ENCODE data around the gene SVOP. TPM values are rescaled to one million over a fixed set of nuclear protein-coding genes. Genes with fewer than 3 reads are reported as not detected.
A peak's percentile ranks its signal among the peaks of the same experiment; 100 is the strongest.

Gene SVOP
- total and polyA plus RNA-seq, 5 experiments from 2014 or later, result not detected

DNA sequence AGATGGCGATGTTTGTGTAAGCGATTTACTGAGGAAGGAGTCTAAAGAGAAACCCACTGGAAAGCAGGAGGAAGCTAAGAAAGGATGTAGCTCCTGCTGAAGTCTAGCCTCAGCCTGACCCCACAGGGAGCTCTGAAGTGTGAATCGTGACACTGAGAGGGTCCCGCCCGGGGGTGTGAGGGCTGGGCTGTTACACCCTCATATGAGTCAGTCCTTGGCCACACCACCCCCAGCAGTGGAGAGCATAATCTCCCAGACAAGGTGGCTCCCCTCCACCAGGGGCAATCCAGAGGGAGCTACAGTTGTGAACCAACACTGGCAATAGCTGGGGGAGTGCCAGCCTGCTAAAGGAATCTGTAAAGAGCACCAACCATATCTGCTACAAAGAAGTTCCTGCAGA lies 31.5 kb downstream of the SVOP start:
- DNase-seq (no peak), ATAC-seq (no peak)
- POLR2A ChIA-PET, result no interaction called here
- H3K27ac Mint-ChIP-seq, result no peak overlapping the region
- peaks cover 4 to 34% (median 14%) of the 10 kb centered on the region in 5 donors for H3K27me3 Mint-ChIP-seq
- no peaks in the 10 kb centered on the region for H3K36me3 Mint-ChIP-seq
- no peak overlapping the region for H3K4me3 Mint-ChIP-seq
- no peaks in the 10 kb centered on the region for H3K9me3 Mint-ChIP-seq
- H3K4me1 Mint-ChIP-seq, result peaks cover 0 to 2% (median 0%) of the 10 kb centered on the region in 4 donors

DNA sequence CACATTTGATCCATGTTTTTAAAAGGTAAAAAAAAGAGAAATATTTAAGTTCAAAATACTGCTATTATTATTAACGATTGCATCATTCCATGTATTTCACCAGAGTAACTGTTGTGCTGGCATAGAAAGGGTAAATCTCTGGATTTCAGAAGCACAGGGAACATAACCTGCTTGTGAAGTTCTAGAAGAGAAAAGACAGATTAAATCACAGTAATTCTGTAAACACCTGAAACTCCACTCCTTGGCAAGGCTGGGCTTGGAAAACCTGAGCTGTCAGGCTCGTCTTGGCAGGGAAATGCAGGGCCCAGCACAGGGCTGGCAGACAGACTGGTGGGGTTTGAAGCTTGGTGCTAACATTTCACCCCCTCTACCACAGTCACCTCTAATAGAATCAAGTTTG lies 35.1 kb downstream of the SVOP start:
- no peak overlapping the region for H3K27ac Mint-ChIP-seq
- DNase-seq (no peak), ATAC-seq (no peak)
- no peaks in the 10 kb centered on the region for H3K36me3 Mint-ChIP-seq
- H3K27me3 Mint-ChIP-seq, result peaks cover 4 to 24% (median 10%) of the 10 kb centered on the region in 5 donors
- POLR2A ChIA-PET, result no interaction called here
- no peak overlapping the region for H3K4me3 Mint-ChIP-seq
- no peaks in the 10 kb centered on the region for H3K9me3 Mint-ChIP-seq
- no peaks in the 10 kb centered on the region for H3K4me1 Mint-ChIP-seq

- Mint-ChIP-seq H3K27me3 (peaks cover 0 to 7% (median 1%) of the 10 kb centered on the region in 5 donors), H3K4me1 (no peaks in the 10 kb centered on the region), H3K36me3 (no peaks in the 10 kb centered on the region), H3K27ac (no peak overlapping the region), H3K4me3 (no peak overlapping the region), H3K9me3 (no peaks in the 10 kb centered on the region)
- no peak for DNase-seq
- peak in 1 of 2 donors; percentile 16 for ATAC-seq
- POLR2A ChIA-PET, result no interaction called here
Measured at GRCh38 chr12:108983227-108983626, 37.6 kb downstream of the SVOP start.

DNA sequence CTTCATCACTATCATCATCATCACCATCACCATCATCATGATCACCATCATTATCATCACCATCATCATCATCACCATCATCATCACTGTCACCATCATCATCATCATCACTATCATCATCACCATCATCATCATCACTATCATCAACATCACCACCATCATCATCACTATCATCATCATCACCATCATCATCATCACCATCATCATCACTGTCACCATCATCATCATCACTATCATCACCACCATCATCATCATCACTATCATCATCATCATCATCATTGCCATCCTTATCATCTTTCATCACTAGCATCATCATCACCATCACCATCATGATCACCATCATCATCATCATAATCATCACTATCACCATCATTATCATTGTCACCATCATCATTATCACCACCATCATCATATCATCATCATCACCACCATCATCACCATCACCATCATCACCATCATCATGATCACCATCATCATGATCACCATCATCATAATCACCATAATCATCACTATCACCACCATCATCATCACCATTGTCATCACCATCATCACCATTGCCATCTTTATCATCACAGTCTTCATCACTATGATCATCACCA lies 38.1 kb downstream of the SVOP start:
- no peaks in the 10 kb centered on the region for H3K4me1 Mint-ChIP-seq
- no peaks in the 10 kb centered on the region for H3K9me3 Mint-ChIP-seq
- H3K4me3 Mint-ChIP-seq, result no peak overlapping the region
- no peaks in the 10 kb centered on the region for H3K36me3 Mint-ChIP-seq
- no peak overlapping the region for H3K27ac Mint-ChIP-seq
- ATAC-seq, result peak in 1 of 2 donors; percentile 14
- POLR2A ChIA-PET, result no interaction called here
- peaks cover 0 to 8% (median 1%) of the 10 kb centered on the region in 5 donors for H3K27me3 Mint-ChIP-seq
- peak in 1 of 10 donors; percentile 6 for DNase-seq

- POLR2A ChIA-PET, result no interaction called here
Measured at GRCh38 chr12:108981835-108982234, 39.0 kb downstream of the SVOP start.

GRCh38 chr12:108980831-108981618 lies 39.8 kb downstream of the SVOP start:
- Mint-ChIP-seq H3K4me3 (no peak overlapping the region), H3K27ac (no peak overlapping the region), H3K36me3 (no peaks in the 10 kb centered on the region), H3K27me3 (peaks cover 0 to 7% (median 1%) of the 10 kb centered on the region in 5 donors), H3K4me1 (no peaks in the 10 kb centered on the region), H3K9me3 (no peaks in the 10 kb centered on the region)
- ATAC-seq (no peak), DNase-seq (no peak)
- POLR2A ChIA-PET, result interaction anchor here (0.6 kb wide), 1 partner anchor 174 kb away, joined by 3 read pairs; no protein-coding TSS in a partner anchor

More at GRCh38 chr12:108981835-108982234, 39.0 kb downstream of the SVOP start:
- no peak for ATAC-seq
- DNase-seq, result no peak
- Mint-ChIP-seq H3K9me3 (no peaks in the 10 kb centered on the region), H3K4me3 (no peak overlapping the region), H3K4me1 (no peaks in the 10 kb centered on the region), H3K27ac (no peak overlapping the region), H3K27me3 (peaks cover 0 to 7% (median 1%) of the 10 kb centered on the region in 5 donors), H3K36me3 (no peaks in the 10 kb centered on the region)

GRCh38 chr12:108977360-108977759 lies 43.5 kb downstream of the SVOP start:
- no peaks in the 10 kb centered on the region for H3K9me3 Mint-ChIP-seq
- H3K27me3 Mint-ChIP-seq, result peaks cover 0 to 6% (median 0%) of the 10 kb centered on the region in 5 donors
- POLR2A ChIA-PET, result no interaction called here
- H3K36me3 Mint-ChIP-seq, result no peaks in the 10 kb centered on the region
- H3K27ac Mint-ChIP-seq, result no peak overlapping the region
- H3K4me1 Mint-ChIP-seq, result no peaks in the 10 kb centered on the region
- DNase-seq (no peak), ATAC-seq (no peak)
- no peak overlapping the region for H3K4me3 Mint-ChIP-seq

- Mint-ChIP-seq H3K4me3 (no peak overlapping the region), H3K27me3 (peaks cover 0 to 11% (median 9%) of the 10 kb centered on the region in 5 donors), H3K36me3 (no peaks in the 10 kb centered on the region), H3K9me3 (no peaks in the 10 kb centered on the region), H3K4me1 (no peaks in the 10 kb centered on the region), H3K27ac (no peak overlapping the region)
- DNase-seq (no peak), ATAC-seq (no peak)
- POLR2A ChIA-PET, result no interaction called here
Measured at GRCh38 chr12:108975024-108975593, 45.8 kb downstream of the SVOP start.

DNA sequence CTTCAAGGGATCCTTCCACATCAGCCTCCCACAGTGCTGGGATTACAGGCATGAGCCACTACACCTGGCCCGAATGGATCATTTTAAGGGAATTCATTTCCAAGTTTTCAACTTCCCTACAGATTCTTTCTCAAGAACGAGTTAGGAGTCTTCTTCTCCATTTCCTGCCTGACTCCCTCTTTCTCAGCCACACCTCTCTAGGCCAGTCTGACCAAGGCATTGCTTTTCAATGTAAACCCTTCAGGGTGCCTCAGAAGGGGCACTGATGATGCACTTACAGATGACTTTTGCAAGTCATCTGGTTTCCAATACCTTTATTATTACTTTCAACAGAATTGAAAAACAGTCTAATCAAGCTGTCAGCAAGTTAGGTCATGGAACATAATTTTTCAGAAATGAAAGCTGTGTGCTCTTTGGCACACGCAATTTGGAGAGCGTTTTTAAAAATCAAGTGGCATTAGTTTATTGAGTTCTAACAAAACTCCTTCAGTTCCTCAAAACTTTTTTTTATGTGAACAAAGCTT lies 47.2 kb downstream of the SVOP start:
- H3K4me3 Mint-ChIP-seq, result no peak overlapping the region
- H3K27me3 Mint-ChIP-seq, result peaks cover 9 to 20% (median 13%) of the 10 kb centered on the region in 5 donors
- ATAC-seq (no peak), DNase-seq (no peak)
- H3K9me3 Mint-ChIP-seq, result no peaks in the 10 kb centered on the region
- H3K27ac Mint-ChIP-seq, result peak overlapping the region in 1 of 10 donors; percentile 60
- no peaks in the 10 kb centered on the region for H3K4me1 Mint-ChIP-seq
- POLR2A ChIA-PET, result no interaction called here
- H3K36me3 Mint-ChIP-seq, result no peaks in the 10 kb centered on the region

GRCh38 chr12:108972358-108972757 lies 48.5 kb downstream of the SVOP start:
- Mint-ChIP-seq H3K9me3 (no peaks in the 10 kb centered on the region), H3K4me3 (no peak overlapping the region), H3K4me1 (no peaks in the 10 kb centered on the region), H3K36me3 (no peaks in the 10 kb centered on the region), H3K27me3 (peaks cover 12 to 28% (median 13%) of the 10 kb centered on the region in 5 donors), H3K27ac (no peak overlapping the region)
- ATAC-seq (no peak), DNase-seq (no peak)
- POLR2A ChIA-PET, result no interaction called here

- DNase-seq (no peak), ATAC-seq (no peak)
- Mint-ChIP-seq H3K4me3 (no peak overlapping the region), H3K27ac (no peak overlapping the region), H3K36me3 (no peaks in the 10 kb centered on the region), H3K27me3 (peaks cover 12 to 38% (median 15%) of the 10 kb centered on the region in 5 donors), H3K9me3 (no peaks in the 10 kb centered on the region), H3K4me1 (no peaks in the 10 kb centered on the region)
- POLR2A ChIA-PET, result no interaction called here
Measured at GRCh38 chr12:108969622-108970021, 51.2 kb downstream of the SVOP start.

GRCh38 chr12:108967869-108968540 lies 52.9 kb downstream of the SVOP start:
- peaks cover 11 to 38% (median 16%) of the 10 kb centered on the region in 5 donors for H3K27me3 Mint-ChIP-seq
- H3K9me3 Mint-ChIP-seq, result no peaks in the 10 kb centered on the region
- H3K36me3 Mint-ChIP-seq, result no peaks in the 10 kb centered on the region
- no peak overlapping the region for H3K4me3 Mint-ChIP-seq
- no peaks in the 10 kb centered on the region for H3K4me1 Mint-ChIP-seq
- H3K27ac Mint-ChIP-seq, result no peak overlapping the region
- no peak for ATAC-seq
- DNase-seq, result no peak
- POLR2A ChIA-PET, result interaction anchor here (0.7 kb wide), 1 partner anchor 233 kb away, joined by 3 read pairs; no protein-coding TSS in a partner anchor

All from naive thymus-derived CD8-positive, alpha-beta T cell (primary cell).